Testis (tissue), 2 donors: ENCODE data around the gene PIANP.

Experiments used
- POLR2A ChIP-seq: fragments of 450-650 bp; IDR thresholded peaks from one replicate; pipeline ENCODE4 v1.6.1; 2017; ENCODE audit warnings: antibody characterized with exemption, mild to moderate bottlenecking, moderate library complexity
- TF ChIP-seq, protein P1 (sequence below), 3 experiments: fragments of 450-650 bp in 2 of 3; fragments of 200-600 bp in 1 of 3; sonication (generic) in 1 of 3; IDR thresholded peaks; one replicate each; pipeline ENCODE4 v1.5.1; 2016 to 2019; ENCODE audit warnings: antibody characterized with exemption in 3 of 3, mild to moderate bottlenecking in 2 of 3, moderate library complexity in 1 of 3

DNA sequence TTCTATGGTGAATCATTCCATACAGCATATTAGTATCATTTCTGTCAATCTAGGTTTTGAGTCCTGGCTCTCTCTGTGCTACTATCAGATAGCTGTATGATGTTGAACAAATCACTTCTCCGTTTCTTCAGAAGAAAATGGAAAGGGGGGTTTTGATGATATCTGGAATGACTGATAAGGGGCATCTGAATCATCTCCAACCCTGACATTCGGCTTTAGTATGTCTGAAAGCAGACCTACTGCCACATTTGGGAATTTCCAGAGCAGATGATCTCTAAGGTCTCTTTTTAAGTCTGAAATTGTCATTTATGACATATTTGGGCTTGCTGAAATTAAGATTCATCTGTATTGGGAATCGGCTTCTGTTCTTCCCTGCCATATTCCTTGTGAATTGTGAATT, 42.2 kb upstream of the PIANP start:
- TF ChIP-seq, protein P1, sequence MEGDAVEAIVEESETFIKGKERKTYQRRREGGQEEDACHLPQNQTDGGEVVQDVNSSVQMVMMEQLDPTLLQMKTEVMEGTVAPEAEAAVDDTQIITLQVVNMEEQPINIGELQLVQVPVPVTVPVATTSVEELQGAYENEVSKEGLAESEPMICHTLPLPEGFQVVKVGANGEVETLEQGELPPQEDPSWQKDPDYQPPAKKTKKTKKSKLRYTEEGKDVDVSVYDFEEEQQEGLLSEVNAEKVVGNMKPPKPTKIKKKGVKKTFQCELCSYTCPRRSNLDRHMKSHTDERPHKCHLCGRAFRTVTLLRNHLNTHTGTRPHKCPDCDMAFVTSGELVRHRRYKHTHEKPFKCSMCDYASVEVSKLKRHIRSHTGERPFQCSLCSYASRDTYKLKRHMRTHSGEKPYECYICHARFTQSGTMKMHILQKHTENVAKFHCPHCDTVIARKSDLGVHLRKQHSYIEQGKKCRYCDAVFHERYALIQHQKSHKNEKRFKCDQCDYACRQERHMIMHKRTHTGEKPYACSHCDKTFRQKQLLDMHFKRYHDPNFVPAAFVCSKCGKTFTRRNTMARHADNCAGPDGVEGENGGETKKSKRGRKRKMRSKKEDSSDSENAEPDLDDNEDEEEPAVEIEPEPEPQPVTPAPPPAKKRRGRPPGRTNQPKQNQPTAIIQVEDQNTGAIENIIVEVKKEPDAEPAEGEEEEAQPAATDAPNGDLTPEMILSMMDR (IDR thresholded peaks at IDR 0.05): no peak
- TF ChIP-seq POLR2A: no peak
